ENCODE data around the gene TBC1D1.

GRCh38 chr4:37998226-37998625 is 107.3 kb downstream of the TBC1D1 start:
- TF ChIP-seq CTCF (IDR thresholded peaks at IDR 0.05; ENCODE audit: low read depth, low read length, poor library complexity, severe bottlenecking) (no peak), EZH2phosphoT487 (IDR thresholded peaks at IDR 0.05; ENCODE audit: borderline replicate concordance, low read length) (no peak)

All from DOHH2 (cell line).